ENCODE measurements around the gene MFSD11.
A peak's percentile ranks its signal among the peaks of the same experiment; 100 is the strongest.
"Not testable (repeated sequence)": the region's sequence is repeated elsewhere in the genome, so short reads cannot be mapped to it uniquely, and the experiment has no call there.

GRCh38 chr17:76731800-76732733 lies 5.9 kb upstream of the MFSD11 start:
- TF ChIP-seq CTCF (IDR thresholded peaks at IDR 0.05; ENCODE audit: insufficient read depth, low read length); REST (IDR thresholded peaks at IDR 0.05; ENCODE audit: insufficient replicate concordance, low read depth): not testable (repeated sequence)
- peak; percentile 42; the same call in 1 of the 2 replicates for TF ChIP-seq POLR2AphosphoS5 (IDR thresholded peaks at IDR 0.05; ENCODE audit: low read depth)

Measured in HL-60 (cell line).